ENCODE results near the gene COL11A2. TPM values are rescaled to one million over a fixed set of nuclear protein-coding genes. Genes with fewer than 3 reads are reported as not detected.

The COL11A2 gene
- total and polyA plus RNA-seq, 12 donors: 0.52 to 8.7 (median 0.94) TPM

DNA sequence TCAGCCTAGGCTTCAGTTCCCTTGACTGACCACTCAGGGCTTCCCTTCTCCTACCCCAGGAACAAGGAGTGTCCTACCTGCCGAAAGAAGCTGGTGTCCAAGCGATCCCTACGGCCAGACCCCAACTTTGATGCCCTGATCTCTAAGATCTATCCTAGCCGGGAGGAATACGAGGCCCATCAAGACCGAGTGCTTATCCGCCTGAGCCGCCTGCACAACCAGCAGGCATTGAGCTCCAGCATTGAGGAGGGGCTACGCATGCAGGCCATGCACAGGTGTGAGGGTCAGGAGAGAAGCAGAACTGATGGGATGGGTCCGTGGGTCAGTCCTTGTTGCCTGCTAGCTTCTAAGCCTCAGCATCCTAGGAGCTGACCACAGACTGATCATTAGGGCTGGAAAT is 17.6 kb upstream of the COL11A2 start:
- no peak for ATAC-seq
- intact Hi-C loops (cut with DNase I): loop anchor here in 4 of 10 donors (1.0 to 10.0 kb wide), 4 partner anchors 16 to 1035 kb away; partner anchors contain the start of genes AGPAT1 (in 1 of the 4) and RNF5 (in 1 of the 4)
- WGBS, 2 donors: 93 to 94% methylated on average over 10 of the region's 10 CpGs
- DNase-seq: no peak
- peaks cover 0 to 16% (median 0%) of the 10 kb centered on the region in 7 donors for H3K27me3 ChIP-seq
- H3K4me3 ChIP-seq: no peak overlapping the region
- TF ChIP-seq, protein P1, sequence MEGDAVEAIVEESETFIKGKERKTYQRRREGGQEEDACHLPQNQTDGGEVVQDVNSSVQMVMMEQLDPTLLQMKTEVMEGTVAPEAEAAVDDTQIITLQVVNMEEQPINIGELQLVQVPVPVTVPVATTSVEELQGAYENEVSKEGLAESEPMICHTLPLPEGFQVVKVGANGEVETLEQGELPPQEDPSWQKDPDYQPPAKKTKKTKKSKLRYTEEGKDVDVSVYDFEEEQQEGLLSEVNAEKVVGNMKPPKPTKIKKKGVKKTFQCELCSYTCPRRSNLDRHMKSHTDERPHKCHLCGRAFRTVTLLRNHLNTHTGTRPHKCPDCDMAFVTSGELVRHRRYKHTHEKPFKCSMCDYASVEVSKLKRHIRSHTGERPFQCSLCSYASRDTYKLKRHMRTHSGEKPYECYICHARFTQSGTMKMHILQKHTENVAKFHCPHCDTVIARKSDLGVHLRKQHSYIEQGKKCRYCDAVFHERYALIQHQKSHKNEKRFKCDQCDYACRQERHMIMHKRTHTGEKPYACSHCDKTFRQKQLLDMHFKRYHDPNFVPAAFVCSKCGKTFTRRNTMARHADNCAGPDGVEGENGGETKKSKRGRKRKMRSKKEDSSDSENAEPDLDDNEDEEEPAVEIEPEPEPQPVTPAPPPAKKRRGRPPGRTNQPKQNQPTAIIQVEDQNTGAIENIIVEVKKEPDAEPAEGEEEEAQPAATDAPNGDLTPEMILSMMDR (IDR thresholded peaks at IDR 0.05): no peak
- peaks cover 6 to 52% (median 31%) of the 10 kb centered on the region in 9 donors for H3K4me1 ChIP-seq
- no peak overlapping the region for H3K27ac ChIP-seq
- H3K36me3 ChIP-seq: peaks cover 0 to 31% (median 11%) of the 10 kb centered on the region in 9 donors
- H3K9me3 ChIP-seq: no peaks in the 10 kb centered on the region

- Histone ChIP-seq H3K36me3 (peaks cover 0 to 38% (median 12%) of the 10 kb centered on the region in 9 donors), H3K9me3 (no peaks in the 10 kb centered on the region), H3K4me3 (peak within 1 kb of the TSS; percentile 60 to 98 (median 94)), H3K4me1 (peaks cover 10 to 53% (median 37%) of the 10 kb centered on the region in 9 donors), H3K27ac (peak within 1 kb of the TSS; percentile 79 to 99 (median 97)), H3K27me3 (peaks cover 0 to 9% (median 0%) of the 10 kb centered on the region in 7 donors)
- WGBS, 2 donors: 0 to 1% methylated on average over 58 to 86 of the region's 86 CpGs
- ATAC-seq (peak; percentile 82 to 89 (median 86)), DNase-seq (peak; percentile 90)
- TF ChIP-seq, protein P1 (IDR thresholded peaks at IDR 0.05): no peak
- intact Hi-C loops (cut with DNase I): loop anchor here in 2 of 10 donors (10.0 kb wide), 2 partner anchors 486 to 1034 kb away; partner anchors contain the start of genes AGPAT1 (in 1 of the 2) and RNF5 (in 1 of the 2)
Measured at GRCh38 chr6:33208091-33208967, 16.1 kb upstream of the COL11A2 start, which contains the start of gene RING1. TSS of gene RING1 (plus strand) at chr6:33208500. CDS start at chr6:33208823, 323 bp downstream.

DNA sequence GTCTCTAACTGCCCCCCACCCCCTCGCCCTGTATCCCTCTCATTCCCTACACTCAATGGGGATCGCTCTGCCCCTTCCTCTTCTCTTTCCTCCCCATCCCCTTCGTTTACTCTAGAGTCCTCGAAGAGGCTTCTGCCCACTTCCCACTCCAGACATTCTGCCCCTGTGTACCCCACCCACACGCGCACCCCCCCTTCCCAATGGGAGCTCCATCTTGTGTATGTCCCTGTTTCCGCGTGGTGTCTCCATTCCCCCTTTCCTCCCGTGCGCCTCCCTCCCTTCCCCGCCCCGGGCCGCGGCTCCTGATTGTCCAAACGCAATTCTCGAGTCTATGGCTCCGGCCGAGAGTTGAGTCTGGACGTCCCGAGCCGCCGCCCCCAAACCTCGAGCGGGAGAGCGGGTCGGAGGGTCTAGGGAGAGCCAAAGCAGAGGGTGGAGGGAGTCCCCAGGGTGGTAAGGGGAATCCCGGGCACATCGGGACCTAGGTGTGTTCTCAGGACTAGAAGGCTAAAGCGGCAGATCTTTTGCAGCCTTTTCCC is 15.4 kb upstream of the COL11A2 start:
- DNase-seq: peak; percentile 53 to 58
- peaks cover 0 to 4% (median 0%) of the 10 kb centered on the region in 7 donors for H3K27me3 ChIP-seq
- ATAC-seq: peak; percentile 10 to 45 (median 32)
- WGBS, 2 donors: 1 to 2% methylated on average over 29 of the region's 29 CpGs
- peaks cover 0 to 45% (median 19%) of the 10 kb centered on the region in 9 donors for H3K36me3 ChIP-seq
- no peaks in the 10 kb centered on the region for H3K9me3 ChIP-seq
- TF ChIP-seq, protein P1 (IDR thresholded peaks at IDR 0.05): no peak
- peak overlapping the region; percentile 60 to 98 (median 94) for H3K4me3 ChIP-seq
- peak overlapping the region; percentile 79 to 99 (median 97) for H3K27ac ChIP-seq
- H3K4me1 ChIP-seq: peaks cover 8 to 53% (median 35%) of the 10 kb centered on the region in 9 donors
- intact Hi-C loops (cut with DNase I): loop anchor here in 2 of 10 donors (10.0 kb wide), 2 partner anchors 487 to 1033 kb away; partner anchors contain the start of genes AGPAT1 (in 1 of the 2) and RNF5 (in 1 of the 2)
